NCI-H2029 treated with DMSO at 0.1 percent for 48 hours (cell line): Measurements from ENCODE around the gene PPP1CB.
A peak's percentile ranks its signal among the peaks of the same experiment; 100 is the strongest.
"Not testable (repeated sequence)": the region's sequence is repeated elsewhere in the genome, so short reads cannot be mapped to it uniquely, and the experiment has no call there.

Source experiments
- DNase-seq: peaks from one replicate; lab custom pipeline; 2025; lab: John Stamatoyannopoulos, UW

PPP1CB gene

DNA sequence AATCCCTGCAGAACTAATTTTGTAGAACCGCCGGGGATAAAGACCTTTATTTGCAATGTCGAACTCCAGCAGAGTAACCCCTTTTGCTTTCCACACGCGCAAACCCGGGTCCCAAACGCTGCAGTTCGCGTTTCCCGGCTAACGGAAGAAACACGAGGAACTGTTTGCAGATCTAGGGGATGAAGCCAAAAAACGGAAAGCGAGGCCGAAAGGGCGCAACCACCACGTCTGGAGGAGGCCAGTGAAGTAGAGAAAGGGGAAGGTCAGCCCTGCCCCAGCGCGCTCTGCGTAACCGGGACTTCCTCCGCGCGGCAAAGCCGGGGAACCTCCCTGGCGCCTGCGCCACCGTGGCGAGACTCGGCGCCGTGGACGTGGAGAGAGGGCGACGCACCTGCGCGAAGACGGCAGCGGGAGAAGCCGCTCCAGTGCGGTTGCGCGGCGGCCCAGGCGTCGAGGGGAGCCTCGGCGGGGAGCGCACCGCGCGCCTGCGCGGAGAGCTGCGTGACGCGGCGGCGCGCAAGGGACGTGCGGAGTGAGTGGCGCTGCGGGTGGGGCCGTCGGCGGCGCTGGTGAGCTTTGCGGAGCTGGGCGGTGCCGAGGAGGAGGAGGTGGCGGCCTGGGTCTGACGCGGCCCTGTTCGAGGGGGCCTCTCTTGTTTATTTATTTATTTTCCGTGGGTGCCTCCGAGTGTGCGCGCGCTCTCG, at the start of gene PPP1CB:
TSS of gene PPP1CB (plus strand) at position 579 of the 704 bp plus-strand sequence. CDS start 295 bp downstream, outside the sequence.
- DNase-seq = peak; percentile 84

- DNase-seq = no peak
These were observed 49.2 kb upstream of the PPP1CB start for GRCh38 chr2:28702415-28702861.

- no peak for DNase-seq
These were observed 48.8 kb upstream of the PPP1CB start for GRCh38 chr2:28702878-28703277.

DNA sequence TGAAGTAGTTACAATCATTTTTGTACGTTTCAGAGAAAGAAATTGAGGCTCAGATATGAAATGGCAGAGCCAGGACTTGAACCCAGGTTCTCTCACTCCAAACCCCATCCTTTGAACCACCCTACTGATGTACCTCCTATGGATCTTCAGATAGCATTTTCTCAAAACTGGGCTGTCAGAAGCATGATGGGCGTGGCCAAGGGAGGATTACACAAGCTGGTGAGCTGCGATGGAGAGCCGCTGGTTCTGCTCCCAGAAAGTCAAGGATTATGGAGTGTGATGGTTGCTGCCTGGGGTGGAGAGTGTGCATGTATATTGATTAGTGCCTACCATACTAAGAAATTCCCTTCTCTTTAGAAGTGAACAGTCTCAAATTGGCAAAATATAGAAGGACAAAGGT, 47.0 kb upstream of the PPP1CB start:
- DNase-seq = no peak

DNA sequence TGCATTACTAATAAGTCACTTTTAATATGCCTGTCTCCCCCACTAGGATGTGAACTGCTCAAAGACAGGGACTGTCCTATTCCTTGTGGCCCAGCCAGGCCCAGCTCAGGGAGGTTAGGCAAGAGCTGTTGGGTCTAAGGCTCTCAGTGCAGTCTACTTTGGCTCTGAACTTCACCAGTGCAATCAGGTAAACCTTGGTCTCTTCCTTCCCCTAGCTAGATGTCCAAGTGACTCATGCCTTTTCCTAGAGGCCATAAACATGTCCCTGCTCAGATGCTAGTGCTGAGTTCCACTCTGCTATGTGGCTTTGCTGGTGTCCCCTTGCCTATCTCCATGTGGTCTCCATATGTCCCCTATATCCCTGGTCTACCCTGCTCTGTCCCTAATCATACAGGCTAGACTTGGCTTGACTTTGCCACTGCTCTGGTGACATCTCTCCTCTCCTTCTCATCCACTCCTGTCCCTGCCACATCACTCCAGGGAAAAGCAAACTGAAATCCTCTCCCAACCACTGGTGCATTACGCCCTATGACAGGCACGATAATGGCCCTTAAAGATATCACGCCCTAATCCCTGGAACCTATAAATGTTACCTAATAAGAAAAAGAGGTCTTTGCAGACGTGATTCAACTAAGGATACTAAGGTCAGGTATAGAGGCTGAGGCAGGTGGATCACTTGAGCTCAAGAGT, 45.7 kb upstream of the PPP1CB start:
- no peak for DNase-seq

DNA sequence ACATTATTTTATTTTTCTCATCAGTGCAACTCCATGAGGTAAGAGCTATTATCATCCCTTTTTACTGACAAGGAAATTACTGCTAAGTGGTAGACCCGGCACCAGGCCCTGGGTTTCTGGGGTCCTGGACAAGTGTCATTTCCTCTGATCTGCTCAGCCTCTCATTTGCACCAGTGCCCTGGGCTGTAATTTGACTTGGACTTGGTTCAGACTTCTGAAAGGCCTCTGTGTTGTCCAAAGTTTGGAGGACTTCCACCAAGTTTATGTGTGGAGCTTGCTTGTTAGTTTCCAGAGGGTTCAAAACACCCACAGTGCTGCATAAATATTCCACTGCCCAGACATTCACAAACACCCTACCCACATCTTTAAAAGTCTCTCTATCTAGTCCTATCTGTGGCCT, 44.0 kb upstream of the PPP1CB start:
- DNase-seq = no peak

DNA sequence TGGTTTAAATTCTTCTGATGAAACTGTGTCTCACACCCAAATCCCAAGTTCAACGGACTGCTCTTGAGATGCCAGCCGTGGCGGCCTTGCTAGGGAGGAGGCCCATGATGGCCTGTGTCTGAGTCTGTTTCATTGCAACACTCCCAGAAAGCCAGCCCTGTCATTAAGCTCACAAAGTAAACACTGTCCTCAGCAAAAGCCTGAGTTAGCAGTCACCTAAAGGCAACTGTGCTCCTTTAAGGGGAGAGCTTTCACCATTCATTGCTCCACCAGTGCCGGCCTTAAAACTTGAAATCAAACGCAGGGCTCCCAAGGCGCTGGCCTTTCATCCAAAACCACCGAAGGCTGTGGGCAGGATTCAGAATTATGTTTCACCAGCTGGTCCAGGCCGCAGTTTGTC, 42.5 kb upstream of the PPP1CB start:
- DNase-seq = no peak

GRCh38 chr2:28710545-28710944, 41.1 kb upstream of the PPP1CB start:
- no peak for DNase-seq

DNA sequence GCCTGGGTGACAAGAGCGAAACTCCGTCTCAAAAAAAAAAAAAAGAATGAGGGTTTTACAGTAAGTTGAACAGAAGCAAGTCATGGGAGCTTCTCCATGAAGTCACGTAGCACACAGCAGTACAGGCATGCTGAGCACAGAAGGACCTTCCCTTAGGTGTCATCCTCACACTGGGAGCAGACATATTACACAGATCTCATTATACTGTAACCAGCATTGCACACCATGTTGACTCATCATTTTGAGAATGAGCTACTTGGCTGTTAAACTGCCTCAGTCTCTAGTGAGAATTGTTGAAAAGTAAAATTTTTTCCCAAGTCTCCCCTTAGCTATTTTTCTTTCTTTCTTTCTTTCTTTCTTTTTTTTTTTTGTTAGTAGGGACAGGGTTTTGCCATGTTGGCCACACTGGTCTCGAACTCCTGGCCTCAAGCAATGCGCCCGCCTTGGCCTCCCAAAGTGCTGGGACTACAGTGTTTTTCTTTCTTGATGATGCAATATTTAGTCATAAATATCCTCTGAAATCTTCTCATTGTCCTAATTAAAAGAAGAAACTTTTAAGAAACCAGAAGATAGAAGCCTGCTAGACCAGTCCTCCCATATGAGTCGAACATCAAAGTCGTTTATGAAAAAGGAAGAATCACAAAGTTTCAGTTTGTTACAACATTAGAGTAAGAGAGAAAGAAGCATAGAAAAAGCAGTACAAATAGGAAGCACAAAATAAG, 37.9 kb upstream of the PPP1CB start:
- DNase-seq = no peak

DNA sequence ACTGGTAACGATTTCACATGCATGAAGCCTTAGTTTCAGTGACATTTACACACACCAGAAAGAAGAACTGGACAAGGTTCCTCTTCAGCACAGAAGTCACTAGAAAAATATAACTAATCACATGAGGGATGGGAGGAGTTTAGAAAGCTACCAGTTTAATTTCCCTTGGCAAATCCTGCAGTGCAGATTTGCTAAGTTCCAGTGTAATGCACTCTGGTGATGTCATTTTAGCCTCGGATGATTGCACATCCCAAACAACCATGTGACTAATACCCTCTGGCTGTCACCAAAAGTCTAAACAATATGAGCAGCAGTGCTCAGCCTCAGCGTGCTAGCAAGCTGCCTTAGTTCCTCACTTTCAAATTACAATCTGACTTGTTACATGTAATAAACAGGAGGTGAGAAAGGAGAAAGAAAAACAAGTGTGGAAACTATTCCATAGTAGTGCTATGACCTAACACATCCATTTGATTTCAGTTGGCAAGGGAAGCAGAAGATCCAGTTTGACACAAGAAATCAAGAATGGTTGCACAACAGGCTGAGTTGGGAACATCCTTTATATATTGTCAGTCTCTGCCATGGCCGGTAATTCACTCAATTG, 35.3 kb upstream of the PPP1CB start:
- DNase-seq = peak; percentile 86

DNA sequence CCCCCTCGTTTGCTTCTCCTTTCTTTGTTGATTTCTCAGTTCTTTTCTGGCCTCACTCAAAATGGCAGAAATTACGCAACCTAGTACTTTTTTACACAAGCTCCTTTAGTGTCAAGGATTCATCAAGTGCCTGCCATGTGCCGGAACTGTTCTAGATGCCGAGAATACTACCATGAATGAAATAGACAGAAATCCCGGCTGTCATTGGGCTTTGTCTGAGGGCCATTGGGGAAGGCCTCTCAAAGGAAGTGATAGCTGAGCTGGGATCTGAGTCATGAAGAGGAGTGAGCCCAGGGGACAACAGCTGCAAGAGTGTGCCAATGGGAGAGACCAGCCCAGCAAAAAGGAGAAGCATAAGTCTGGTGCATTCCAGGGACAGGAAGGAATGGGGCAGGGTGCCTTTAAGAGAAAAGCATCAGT, 34.3 kb upstream of the PPP1CB start:
- peak; percentile 61 for DNase-seq

DNA sequence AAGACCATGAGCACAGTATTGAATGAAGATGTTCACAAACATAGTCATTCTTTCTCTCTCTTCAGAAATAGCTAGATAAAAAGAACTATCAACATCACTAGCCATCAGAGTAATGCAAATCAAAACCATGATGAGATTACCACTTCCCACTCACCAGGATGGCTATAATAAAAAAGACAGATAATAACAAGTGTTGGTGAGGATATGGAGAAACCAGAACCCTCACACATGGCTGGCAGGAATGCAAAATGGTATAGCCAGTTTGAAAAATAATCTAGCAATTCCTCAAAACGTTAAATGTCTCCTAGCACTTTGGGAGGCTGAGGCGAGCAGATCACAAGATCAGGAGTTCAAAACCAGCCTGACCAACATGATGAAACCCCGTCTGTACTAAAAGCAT, 31.3 kb upstream of the PPP1CB start:
- no peak for DNase-seq

- DNase-seq = no peak
These were observed 29.9 kb upstream of the PPP1CB start for GRCh38 chr2:28721601-28722191.

GRCh38 chr2:28725021-28725711, 26.5 kb upstream of the PPP1CB start:
- DNase-seq = no peak

DNA sequence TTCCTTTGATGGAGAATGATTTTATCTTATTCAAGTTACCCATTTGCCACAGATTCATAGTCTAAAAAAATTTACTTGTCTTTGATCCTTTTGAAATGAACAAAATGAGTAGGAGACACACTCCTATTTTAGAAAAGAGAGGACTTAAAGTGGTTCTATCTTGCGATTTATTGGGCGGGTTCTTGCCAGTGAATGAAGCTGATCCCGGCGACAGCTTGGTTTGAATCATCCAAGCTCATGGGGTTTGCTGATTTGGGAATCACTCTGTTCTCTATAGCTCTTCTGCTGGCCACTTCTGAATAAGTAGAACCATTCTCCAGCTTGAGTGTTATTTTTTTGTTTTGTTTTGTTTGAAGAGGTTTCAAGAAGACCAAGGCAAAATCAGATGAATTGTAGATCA, 25.5 kb upstream of the PPP1CB start:
- no peak for DNase-seq

DNA sequence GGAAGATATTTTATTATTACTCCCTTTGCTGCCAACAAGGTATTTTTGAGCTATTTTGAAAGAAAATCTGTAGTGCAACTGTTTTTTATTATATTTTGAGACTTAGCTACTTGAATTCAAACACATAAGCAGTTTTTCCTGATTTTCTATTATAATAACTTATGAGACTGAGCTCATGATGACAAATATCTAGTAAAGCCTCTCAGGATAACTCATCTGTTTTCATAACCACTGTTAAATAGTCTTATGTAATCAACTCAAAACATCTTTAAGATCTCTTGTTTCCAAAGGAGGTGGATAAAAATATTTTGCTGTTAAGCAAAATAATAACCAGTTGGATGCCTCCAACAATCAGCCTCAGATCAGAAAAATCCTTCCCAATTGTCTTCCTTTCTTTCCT, 21.9 kb upstream of the PPP1CB start:
- DNase-seq = no peak

- no peak for DNase-seq
These were observed 20.9 kb upstream of the PPP1CB start for GRCh38 chr2:28730641-28731146.

DNA sequence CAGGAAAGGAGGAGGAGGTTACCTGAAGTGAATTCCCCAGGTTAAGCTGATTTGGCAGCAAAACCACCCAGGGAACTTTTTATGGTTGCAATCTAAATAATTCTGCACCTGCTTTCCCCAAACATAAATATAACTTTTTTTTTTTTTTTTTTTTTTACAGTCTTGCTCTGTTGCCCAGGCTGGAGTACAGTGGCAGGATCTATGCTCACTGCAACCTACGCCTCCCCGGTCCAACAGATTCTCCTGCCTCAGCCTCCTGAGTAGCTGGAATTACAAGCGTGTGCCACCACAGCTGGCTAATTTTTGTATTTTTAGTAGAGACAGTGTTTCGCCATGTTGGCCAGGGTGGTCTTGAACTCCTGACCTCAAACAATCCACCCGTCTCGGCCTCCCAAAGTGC, 16.1 kb upstream of the PPP1CB start:
- DNase-seq = no peak

GRCh38 chr2:28736034-28736433, 15.6 kb upstream of the PPP1CB start:
- peak; percentile 56 for DNase-seq

DNA sequence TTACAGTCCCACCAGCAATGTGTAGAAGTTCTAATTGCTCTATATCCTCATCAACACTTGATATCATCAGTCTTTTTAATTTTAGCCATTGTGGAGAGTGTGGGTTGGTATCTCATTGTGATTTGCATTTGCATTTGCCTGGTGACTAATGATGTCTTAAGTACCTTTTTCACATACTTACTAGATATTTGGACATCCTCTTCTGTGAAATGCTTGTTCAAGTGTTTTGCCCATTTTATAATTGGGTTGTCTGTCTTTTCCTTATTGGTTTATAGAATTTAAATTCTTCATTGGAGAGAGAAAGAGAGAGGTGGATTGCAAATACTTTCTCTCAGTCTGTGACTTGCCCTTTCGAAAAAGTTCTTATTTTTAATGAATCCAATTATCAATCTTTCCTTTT, 14.0 kb upstream of the PPP1CB start:
- no peak for DNase-seq

GRCh38 chr2:28742619-28743018, 9.0 kb upstream of the PPP1CB start:
- DNase-seq = not testable (repeated sequence)
